ENCODE results near the gene JAGN1. TPM values are rescaled to one million over a fixed set of nuclear protein-coding genes. Genes with fewer than 3 reads are reported as not detected.

Gene JAGN1
- total and polyA plus RNA-seq, 9 of the 15 experiments (the other 6 are each of a cell fraction or from before 2014, with no cell fraction given): 31.6 to 77.8 (median 40.3) TPM

DNA sequence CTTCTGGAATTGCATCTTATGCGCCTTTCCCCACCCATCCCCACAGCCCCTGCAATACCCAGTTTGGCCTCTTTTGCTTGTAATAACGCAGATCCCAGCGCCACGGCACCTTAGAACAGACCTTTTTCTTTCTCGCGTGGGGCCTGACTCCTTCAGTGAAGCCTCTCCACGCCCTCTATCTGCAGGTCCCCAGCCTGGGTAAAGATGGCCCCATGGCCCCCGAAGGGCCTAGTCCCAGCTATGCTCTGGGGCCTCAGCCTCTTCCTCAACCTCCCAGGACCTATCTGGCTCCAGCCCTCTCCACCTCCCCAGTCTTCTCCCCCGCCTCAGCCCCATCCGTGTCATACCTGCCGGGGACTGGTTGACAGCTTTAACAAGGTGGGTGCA lies 43.8 kb downstream of the JAGN1 start (continued):
- TF ChIP-seq ZBTB2 (IDR thresholded peaks at IDR 0.05): no peak; the same call in 1 of the 2 replicates
- no peak for TF ChIP-seq BRD4 (IDR thresholded peaks at IDR 0.05)
- no peak for TF ChIP-seq ATF7 (IDR thresholded peaks at IDR 0.05)
- no peak for TF ChIP-seq FOXM1 (IDR thresholded peaks at IDR 0.05; ENCODE audit: low read depth)
- TF ChIP-seq FOXM1 (CRISPR knock-in tag; IDR thresholded peaks at IDR 0.05; ENCODE audit: low read depth): no peak
- no peak for TF ChIP-seq MGA (IDR thresholded peaks at IDR 0.05)
- TF ChIP-seq, protein P1, sequence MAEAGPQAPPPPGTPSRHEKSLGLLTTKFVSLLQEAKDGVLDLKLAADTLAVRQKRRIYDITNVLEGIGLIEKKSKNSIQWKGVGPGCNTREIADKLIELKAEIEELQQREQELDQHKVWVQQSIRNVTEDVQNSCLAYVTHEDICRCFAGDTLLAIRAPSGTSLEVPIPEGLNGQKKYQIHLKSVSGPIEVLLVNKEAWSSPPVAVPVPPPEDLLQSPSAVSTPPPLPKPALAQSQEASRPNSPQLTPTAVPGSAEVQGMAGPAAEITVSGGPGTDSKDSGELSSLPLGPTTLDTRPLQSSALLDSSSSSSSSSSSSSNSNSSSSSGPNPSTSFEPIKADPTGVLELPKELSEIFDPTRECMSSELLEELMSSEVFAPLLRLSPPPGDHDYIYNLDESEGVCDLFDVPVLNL (CRISPR knock-in tag; IDR thresholded peaks at IDR 0.05; ENCODE audit: low read depth): no peak
- TF ChIP-seq, protein P2, sequence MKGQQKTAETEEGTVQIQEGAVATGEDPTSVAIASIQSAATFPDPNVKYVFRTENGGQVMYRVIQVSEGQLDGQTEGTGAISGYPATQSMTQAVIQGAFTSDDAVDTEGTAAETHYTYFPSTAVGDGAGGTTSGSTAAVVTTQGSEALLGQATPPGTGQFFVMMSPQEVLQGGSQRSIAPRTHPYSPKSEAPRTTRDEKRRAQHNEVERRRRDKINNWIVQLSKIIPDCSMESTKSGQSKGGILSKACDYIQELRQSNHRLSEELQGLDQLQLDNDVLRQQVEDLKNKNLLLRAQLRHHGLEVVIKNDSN (CRISPR knock-in tag; IDR thresholded peaks at IDR 0.05): peak; percentile 27; the same call in 1 of the 2 replicates
- TF ChIP-seq, protein P3, sequence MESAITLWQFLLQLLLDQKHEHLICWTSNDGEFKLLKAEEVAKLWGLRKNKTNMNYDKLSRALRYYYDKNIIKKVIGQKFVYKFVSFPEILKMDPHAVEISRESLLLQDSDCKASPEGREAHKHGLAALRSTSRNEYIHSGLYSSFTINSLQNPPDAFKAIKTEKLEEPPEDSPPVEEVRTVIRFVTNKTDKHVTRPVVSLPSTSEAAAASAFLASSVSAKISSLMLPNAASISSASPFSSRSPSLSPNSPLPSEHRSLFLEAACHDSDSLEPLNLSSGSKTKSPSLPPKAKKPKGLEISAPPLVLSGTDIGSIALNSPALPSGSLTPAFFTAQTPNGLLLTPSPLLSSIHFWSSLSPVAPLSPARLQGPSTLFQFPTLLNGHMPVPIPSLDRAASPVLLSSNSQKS (CRISPR knock-in tag; IDR thresholded peaks at IDR 0.05): no peak
- TF ChIP-seq CAMTA2 (CRISPR knock-in tag; conservative IDR thresholded peaks at IDR 0.05): no peak
- TF ChIP-seq TAL1 (IDR thresholded peaks at IDR 0.05): no peak
- TF ChIP-seq XRCC5 (IDR thresholded peaks at IDR 0.05; ENCODE audit: low read depth, low read length): no peak
- TF ChIP-seq ELF1 (tag; IDR thresholded peaks at IDR 0.05): no peak; the same call in 1 of the 2 replicates

All from K562 (cell line).